Glomerular visceral epithelial cell (primary cell): Measurements from ENCODE around the gene KDM2A.

ENCODE experiments used
- DNase-seq: peaks from one replicate; pipeline ENCODE4 v3.0.0-alpha.2; 2016; ENCODE audit errors: extremely low spot score

Gene KDM2A

GRCh38 chr11:67261640-67261945 lies 142.5 kb downstream of the KDM2A start:
- no peak for DNase-seq

GRCh38 chr11:67261946-67262681 lies 143.1 kb downstream of the KDM2A start:
- DNase-seq: no peak

- peak; percentile 79 for DNase-seq
Observed at GRCh38 chr11:67262731-67263675, 143.9 kb downstream of the KDM2A start.

- no peak for DNase-seq
Observed at GRCh38 chr11:67264260-67264659, 145.2 kb downstream of the KDM2A start.

- no peak for DNase-seq
Observed at GRCh38 chr11:67264877-67265632, 146.0 kb downstream of the KDM2A start.

- DNase-seq: peak; percentile 75
Observed at GRCh38 chr11:67265633-67266448, 146.8 kb downstream of the KDM2A start.

GRCh38 chr11:67266449-67267187 lies 147.6 kb downstream of the KDM2A start, which contains the start of gene GRK2:
GRK2 (plus strand) TSS chr11:67266473; CDS start chr11:67266700, 227 bp downstream.
- DNase-seq: peak; percentile 63

- peak; percentile 13 for DNase-seq
Observed at GRCh38 chr11:67267188-67268080, 148.4 kb downstream of the KDM2A start.

- no peak for DNase-seq
Observed at GRCh38 chr11:67268081-67268961, 149.3 kb downstream of the KDM2A start.

GRCh38 chr11:67268962-67269268 lies 149.9 kb downstream of the KDM2A start:
- no peak for DNase-seq

GRCh38 chr11:67269401-67270255 lies 150.6 kb downstream of the KDM2A start:
- DNase-seq: no peak

GRCh38 chr11:67270256-67271204 lies 151.5 kb downstream of the KDM2A start:
- DNase-seq: peak; percentile 13

- no peak for DNase-seq
Observed at GRCh38 chr11:67271205-67271540, 152.1 kb downstream of the KDM2A start.

GRCh38 chr11:67271541-67272284 lies 152.7 kb downstream of the KDM2A start:
- no peak for DNase-seq

GRCh38 chr11:67272327-67273259 lies 153.5 kb downstream of the KDM2A start:
- DNase-seq: no peak
